LHCN-M2 (cell line): ENCODE results near the gene M6PR. TPM values are rescaled to one million over a fixed set of nuclear protein-coding genes. Genes with fewer than 3 reads are reported as not detected.

Source experiments
- DNase-seq: peaks from one replicate; pipeline ENCODE4 v3.0.0-alpha.2; 2012; ENCODE audit warnings: low read depth
- polyA plus RNA-seq: library from polyadenylated mRNA; unstranded; fragments of >200 nt; gene quantifications from one replicate; pipeline ENCODE4 v1.2.1, GENCODE V29; 2012; ENCODE audit warnings: missing spikeins
- total RNA-seq: library from RNA; depleted of rRNA; stranded (reverse); fragments of >200 nt; gene quantifications from 2 replicates; pipeline ENCODE4 v1.2.3, GENCODE V29; 2014; rRNA removed

Gene M6PR
- 149 and 156 TPM in 2 replicates for total RNA-seq
- 92.1 TPM for polyA plus RNA-seq

GRCh38 chr12:8949342-8950220 is at the start of gene M6PR:
TSS of gene M6PR (minus strand) at chr12:8949645. CDS start at chr12:8946404, 3,241 bp downstream.
- DNase-seq, result peak; percentile 96

GRCh38 chr12:8996682-8997405 is 47.4 kb upstream of the M6PR start:
- peak; percentile 75 for DNase-seq

- no peak for DNase-seq
These were observed 45.8 kb upstream of the M6PR start for GRCh38 chr12:8995021-8995775.

GRCh38 chr12:8993827-8994226 is 44.4 kb upstream of the M6PR start:
- DNase-seq, result no peak

GRCh38 chr12:8991371-8992345 is 42.2 kb upstream of the M6PR start:
- DNase-seq, result no peak

GRCh38 chr12:8989413-8989812 is 40.0 kb upstream of the M6PR start, which contains the start of gene KLRG1:
TSS of gene KLRG1 (plus strand) at chr12:8989546. CDS start at chr12:8989636, 90 bp downstream.
- DNase-seq, result no peak

GRCh38 chr12:8987685-8988084 is 38.2 kb upstream of the M6PR start:
- no peak for DNase-seq

GRCh38 chr12:8987163-8987562 is 37.7 kb upstream of the M6PR start:
- DNase-seq, result no peak

GRCh38 chr12:8985213-8985754 is 35.8 kb upstream of the M6PR start:
- no peak for DNase-seq

- no peak for DNase-seq
These were observed 30.7 kb upstream of the M6PR start for GRCh38 chr12:8980137-8980536.

GRCh38 chr12:8970432-8970831 is 21.0 kb upstream of the M6PR start:
- DNase-seq, result no peak

- DNase-seq, result no peak
These were observed 20.5 kb upstream of the M6PR start for GRCh38 chr12:8969861-8970411.

- DNase-seq, result no peak
These were observed 19.3 kb upstream of the M6PR start for GRCh38 chr12:8968761-8969160.

GRCh38 chr12:8960176-8960575 is 10.7 kb upstream of the M6PR start:
- DNase-seq, result no peak

GRCh38 chr12:8958066-8958465 is 8.6 kb upstream of the M6PR start:
- DNase-seq, result no peak

- no peak for DNase-seq
These were observed 8.1 kb upstream of the M6PR start for GRCh38 chr12:8957561-8957960.

- DNase-seq, result no peak
These were observed 7.3 kb upstream of the M6PR start for GRCh38 chr12:8956772-8957171.

- no peak for DNase-seq
These were observed 6.6 kb upstream of the M6PR start for GRCh38 chr12:8956073-8956472.

GRCh38 chr12:8953773-8954402 is 4.4 kb upstream of the M6PR start:
- no peak for DNase-seq

- DNase-seq, result no peak
These were observed 2.3 kb upstream of the M6PR start for GRCh38 chr12:8951744-8952143.
